HL-60 (cell line): ENCODE data around the gene SEPTIN5.

Source experiments
- CTCF ChIP-seq: IDR thresholded peaks from one replicate; pipeline ENCODE4 v1.5.1; 2011; ENCODE audit warnings: low read length, control low read depth, inconsistent platforms; ENCODE audit not compliant: insufficient read depth
- POLR2AphosphoS5 ChIP-seq: IDR thresholded peaks from 2 replicates; pipeline ENCODE4 v1.6.1; 2012; ENCODE audit warnings: low read depth

- TF ChIP-seq CTCF, result no peak
- TF ChIP-seq POLR2AphosphoS5, result no peak
Observed at GRCh38 chr22:19724927-19725661, 10.8 kb downstream of the SEPTIN5 start.
